Testis (tissue), 2 donors: ENCODE results near the gene NRL.

Experiments used
- CTCF ChIP-seq, 3 experiments: fragments of 450-650 bp in 2 of 3; fragments of 200-600 bp in 1 of 3; sonication (generic) in 1 of 3; IDR thresholded peaks; one replicate each; pipeline ENCODE4 v1.5.1; 2016 to 2019; ENCODE audit warnings: antibody characterized with exemption in 3 of 3, mild to moderate bottlenecking in 2 of 3, moderate library complexity in 1 of 3
- POLR2A ChIP-seq: fragments of 450-650 bp; IDR thresholded peaks from one replicate; pipeline ENCODE4 v1.6.1; 2017; ENCODE audit warnings: antibody characterized with exemption, mild to moderate bottlenecking, moderate library complexity

- no peak for TF ChIP-seq POLR2A
- TF ChIP-seq CTCF (IDR thresholded peaks at IDR 0.05) = no peak
These were observed 76.1 kb downstream of the NRL start for GRCh38 chr14:24038686-24039085.
